Kidney epithelial cell (primary cell): ENCODE data around the gene NOP9. TPM values are rescaled to one million over a fixed set of nuclear protein-coding genes. Genes with fewer than 3 reads are reported as not detected.

Source experiments
- DNase-seq: peaks from one replicate; pipeline ENCODE4 v3.0.0-alpha.2; 2010; ENCODE audit warnings: low read depth
- H3K27me3 ChIP-seq: 2 replicates; pipeline ENCODE4 v1.6.0; 2011; ENCODE audit warnings: low read length; ENCODE audit not compliant: control insufficient read depth, insufficient read depth
- H3K36me3 ChIP-seq: 2 replicates; pipeline ENCODE4 v1.5.1; 2011; ENCODE audit warnings: low read length; ENCODE audit not compliant: control insufficient read depth, insufficient read depth
- H3K4me3 ChIP-seq: 2 replicates; pipeline ENCODE4 v1.5.1; 2011; ENCODE audit warnings: low read depth, mild to moderate bottlenecking, control low read depth, low read length
- total RNA-seq: library from RNA; depleted of rRNA; stranded (reverse); fragments of >200 nt; gene quantifications from 2 replicates; pipeline ENCODE4 v1.2.3, GENCODE V29; 2015
- TF ChIP-seq, protein P1 (sequence below): IDR thresholded peaks from 2 replicates; pipeline ENCODE4 v1.5.1; 2011; ENCODE audit warnings: mild to moderate bottlenecking, moderate library complexity, low read length, control low read depth, inconsistent platforms; ENCODE audit not compliant: insufficient read depth, poor library complexity, severe bottlenecking

NOP9 gene
- total RNA-seq, 1 donor from 2014 or later = 28.7 TPM

DNA sequence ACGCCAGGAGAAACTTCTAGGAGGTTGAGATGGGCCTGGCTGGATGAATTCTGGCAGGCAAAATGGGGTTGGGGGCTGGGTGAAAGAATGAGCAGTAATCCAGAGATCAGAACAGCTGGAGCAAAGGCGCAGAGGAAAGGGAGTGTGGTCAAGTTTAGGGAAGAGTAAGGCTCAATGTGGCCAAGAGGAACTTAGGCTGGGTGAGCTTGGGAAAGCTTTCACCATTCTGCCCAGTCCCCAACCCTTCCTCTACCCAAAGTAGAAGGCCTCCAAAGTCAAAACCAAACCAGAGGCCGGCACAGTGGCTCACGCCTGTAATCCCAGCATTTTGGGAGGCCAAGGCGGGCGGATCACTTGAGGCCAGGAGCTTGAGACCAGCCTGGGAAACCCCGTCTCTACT lies 18.0 kb upstream of the NOP9 start:
- no peak overlapping the region for H3K4me3 ChIP-seq
- H3K27me3 ChIP-seq = no peaks in the 10 kb centered on the region
- TF ChIP-seq, protein P1, sequence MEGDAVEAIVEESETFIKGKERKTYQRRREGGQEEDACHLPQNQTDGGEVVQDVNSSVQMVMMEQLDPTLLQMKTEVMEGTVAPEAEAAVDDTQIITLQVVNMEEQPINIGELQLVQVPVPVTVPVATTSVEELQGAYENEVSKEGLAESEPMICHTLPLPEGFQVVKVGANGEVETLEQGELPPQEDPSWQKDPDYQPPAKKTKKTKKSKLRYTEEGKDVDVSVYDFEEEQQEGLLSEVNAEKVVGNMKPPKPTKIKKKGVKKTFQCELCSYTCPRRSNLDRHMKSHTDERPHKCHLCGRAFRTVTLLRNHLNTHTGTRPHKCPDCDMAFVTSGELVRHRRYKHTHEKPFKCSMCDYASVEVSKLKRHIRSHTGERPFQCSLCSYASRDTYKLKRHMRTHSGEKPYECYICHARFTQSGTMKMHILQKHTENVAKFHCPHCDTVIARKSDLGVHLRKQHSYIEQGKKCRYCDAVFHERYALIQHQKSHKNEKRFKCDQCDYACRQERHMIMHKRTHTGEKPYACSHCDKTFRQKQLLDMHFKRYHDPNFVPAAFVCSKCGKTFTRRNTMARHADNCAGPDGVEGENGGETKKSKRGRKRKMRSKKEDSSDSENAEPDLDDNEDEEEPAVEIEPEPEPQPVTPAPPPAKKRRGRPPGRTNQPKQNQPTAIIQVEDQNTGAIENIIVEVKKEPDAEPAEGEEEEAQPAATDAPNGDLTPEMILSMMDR = no peak
- DNase-seq = no peak
- H3K36me3 ChIP-seq = no peaks in the 10 kb centered on the region

DNA sequence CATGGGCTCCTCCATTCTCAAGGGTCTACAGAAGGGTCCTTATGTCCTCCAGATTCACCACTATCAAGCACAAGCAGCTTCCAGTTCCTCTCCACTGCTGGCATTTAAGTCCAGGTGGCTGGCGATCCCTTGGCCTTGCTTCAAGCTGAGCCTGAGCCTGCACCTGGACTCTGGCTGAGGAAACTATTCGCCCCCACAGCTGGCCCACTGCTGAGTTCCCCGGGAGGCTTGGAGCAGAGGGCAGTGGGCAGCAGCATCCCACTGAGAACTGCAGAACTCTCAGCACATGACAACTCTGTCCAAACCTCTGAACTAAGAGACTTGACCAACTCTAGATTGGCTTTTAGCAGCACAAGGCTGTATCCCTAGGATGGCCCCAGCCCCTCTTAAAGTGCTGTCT lies 16.9 kb upstream of the NOP9 start:
- Histone ChIP-seq H3K4me3 (no peak overlapping the region), H3K36me3 (no peaks in the 10 kb centered on the region), H3K27me3 (no peaks in the 10 kb centered on the region)
- TF ChIP-seq, protein P1 = no peak
- DNase-seq = no peak

DNA sequence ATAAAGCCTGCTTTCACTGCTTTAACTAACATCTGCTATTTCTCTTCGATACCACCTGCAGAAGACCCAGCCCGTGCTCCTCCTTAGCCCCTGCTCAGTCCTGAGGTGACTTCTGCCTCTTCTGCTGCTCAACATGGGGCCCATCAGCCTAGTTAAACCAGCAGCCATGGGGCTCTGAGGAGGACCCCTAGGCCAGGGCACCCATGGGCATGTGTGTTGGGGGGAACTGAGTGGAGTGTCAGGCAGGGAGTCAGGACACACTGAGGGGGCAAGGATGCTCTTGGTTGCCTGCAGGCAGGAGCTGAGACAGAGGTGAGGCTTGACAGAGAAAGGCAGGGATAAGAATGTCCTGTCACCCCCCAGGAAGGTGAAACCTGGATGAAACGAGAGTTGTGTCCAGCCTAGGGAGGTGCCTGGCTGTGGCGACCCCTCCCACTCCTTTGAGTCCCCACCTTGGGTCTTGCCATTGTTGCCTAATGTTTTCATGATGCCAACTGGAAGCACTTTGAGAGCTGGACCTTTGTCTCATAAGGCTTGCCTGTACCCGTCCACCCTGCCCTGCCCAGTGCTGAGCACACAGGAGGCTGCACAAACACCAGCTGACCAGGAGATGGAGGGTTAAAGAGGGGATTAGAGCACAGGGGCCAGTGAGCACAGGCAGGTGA lies 15.7 kb upstream of the NOP9 start:
- Histone ChIP-seq H3K27me3 (no peaks in the 10 kb centered on the region), H3K4me3 (no peak overlapping the region), H3K36me3 (no peaks in the 10 kb centered on the region)
- TF ChIP-seq, protein P1 = no peak
- no peak for DNase-seq

- Histone ChIP-seq H3K27me3 (no peaks in the 10 kb centered on the region), H3K36me3 (no peaks in the 10 kb centered on the region), H3K4me3 (no peak overlapping the region)
- no peak for DNase-seq
- TF ChIP-seq, protein P1 = no peak
Observed at GRCh38 chr14:24284501-24285035, 15.1 kb upstream of the NOP9 start.

DNA sequence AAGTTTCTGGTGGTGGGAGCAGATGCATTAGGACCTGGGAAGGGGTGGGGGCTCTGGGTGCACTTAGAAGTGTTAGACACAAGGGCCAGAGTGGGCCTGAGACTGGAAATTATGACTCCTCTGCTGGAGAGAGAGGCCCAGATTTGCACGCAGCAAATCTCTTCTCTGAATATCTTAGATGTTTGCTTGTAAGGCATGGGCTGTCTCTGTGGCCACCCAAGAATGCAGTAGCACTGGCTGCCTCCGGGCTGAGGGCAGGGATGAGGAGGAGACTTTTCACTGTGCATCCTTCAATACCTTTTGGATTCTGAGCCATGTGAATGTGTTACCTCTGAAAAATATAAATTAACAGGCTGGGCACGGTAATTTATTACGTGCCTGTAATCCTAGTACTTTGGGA lies 14.3 kb upstream of the NOP9 start:
- Histone ChIP-seq H3K27me3 (no peaks in the 10 kb centered on the region), H3K4me3 (no peak overlapping the region), H3K36me3 (no peaks in the 10 kb centered on the region)
- TF ChIP-seq, protein P1 = no peak
- DNase-seq = no peak

DNA sequence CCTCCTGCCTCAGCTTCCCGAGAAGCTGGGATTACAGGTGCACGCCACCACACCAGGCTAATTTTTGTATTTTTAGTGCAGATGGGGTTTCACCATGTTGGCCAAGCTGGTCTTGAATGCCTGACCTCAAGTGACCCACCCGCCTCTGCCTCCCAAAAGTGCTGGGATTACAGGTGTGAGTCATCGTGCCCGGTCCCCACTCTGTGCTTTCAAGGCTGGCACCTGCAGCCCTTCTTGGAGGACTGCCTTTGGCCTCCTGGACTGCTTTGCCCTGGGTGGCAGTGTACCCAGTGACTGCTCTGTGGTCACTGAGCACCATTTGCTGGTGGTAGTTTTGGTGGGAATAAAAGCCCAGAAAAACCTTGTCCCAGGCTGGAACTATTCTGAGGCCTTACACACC lies 12.7 kb upstream of the NOP9 start:
- DNase-seq = no peak
- peaks cover 1% of the 10 kb centered on the region for H3K36me3 ChIP-seq
- no peak overlapping the region for H3K4me3 ChIP-seq
- TF ChIP-seq, protein P1 = no peak
- no peaks in the 10 kb centered on the region for H3K27me3 ChIP-seq
